Fibroblast of pulmonary artery (primary cell): ENCODE results near the gene RASSF1.

Source experiments
- DNase-seq: peaks from one replicate; pipeline ENCODE4 v3.0.0-alpha.2; 2010; ENCODE audit warnings: low read depth
- H3K4me3 ChIP-seq: replicated peaks from 2 replicates; pipeline ENCODE4 v1.5.1; 2011; ENCODE audit warnings: low read depth, mild to moderate bottlenecking, control low read depth, low read length, moderate library complexity
- CTCF ChIP-seq: IDR thresholded peaks from 2 replicates; pipeline ENCODE4 v1.5.1; 2011; ENCODE audit warnings: mild to moderate bottlenecking, control low read depth, low read length, inconsistent platforms; ENCODE audit errors: missing control alignments

RASSF1 gene

GRCh38 chr3:50357481-50357880 is 16.8 kb upstream of the RASSF1 start:
- no peak for TF ChIP-seq CTCF
- no peak for DNase-seq

DNA sequence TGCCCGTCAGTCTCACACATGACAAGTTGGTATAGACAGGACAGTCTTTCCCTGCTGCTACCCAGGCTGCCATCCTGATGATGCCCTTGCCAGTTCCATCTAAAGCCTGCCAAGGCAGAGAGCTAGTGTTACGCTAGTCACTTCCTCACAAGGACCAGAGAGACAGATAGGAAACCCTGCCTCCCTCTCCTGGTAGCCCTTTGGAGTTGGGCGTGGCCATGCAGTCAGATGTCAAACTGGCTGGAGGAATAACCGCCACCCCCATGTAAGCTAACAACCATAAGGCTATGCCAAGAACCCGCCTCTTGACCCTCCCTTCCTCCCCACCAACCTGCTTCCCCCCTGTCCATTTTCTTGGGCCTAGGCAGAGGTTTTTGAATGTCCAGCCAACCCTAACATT is 15.9 kb upstream of the RASSF1 start:
- peak overlapping the region; percentile 88 for H3K4me3 ChIP-seq
- TF ChIP-seq CTCF, result no peak
- DNase-seq, result no peak

More at GRCh38 chr3:50357481-50357880, 16.8 kb upstream of the RASSF1 start:
- H3K4me3 ChIP-seq, result peak overlapping the region; percentile 88

GRCh38 chr3:50355829-50356552 is 15.4 kb upstream of the RASSF1 start:
- no peak for DNase-seq
- no peak for TF ChIP-seq CTCF
- H3K4me3 ChIP-seq, result peak overlapping the region; percentile 88

- no peak overlapping the region for H3K4me3 ChIP-seq
- no peak for TF ChIP-seq CTCF
- DNase-seq, result no peak
Measured at GRCh38 chr3:50354850-50355249, 14.2 kb upstream of the RASSF1 start.

- no peak for DNase-seq
- no peak overlapping the region for H3K4me3 ChIP-seq
- TF ChIP-seq CTCF, result no peak
Measured at GRCh38 chr3:50354186-50354764, 13.6 kb upstream of the RASSF1 start.

DNA sequence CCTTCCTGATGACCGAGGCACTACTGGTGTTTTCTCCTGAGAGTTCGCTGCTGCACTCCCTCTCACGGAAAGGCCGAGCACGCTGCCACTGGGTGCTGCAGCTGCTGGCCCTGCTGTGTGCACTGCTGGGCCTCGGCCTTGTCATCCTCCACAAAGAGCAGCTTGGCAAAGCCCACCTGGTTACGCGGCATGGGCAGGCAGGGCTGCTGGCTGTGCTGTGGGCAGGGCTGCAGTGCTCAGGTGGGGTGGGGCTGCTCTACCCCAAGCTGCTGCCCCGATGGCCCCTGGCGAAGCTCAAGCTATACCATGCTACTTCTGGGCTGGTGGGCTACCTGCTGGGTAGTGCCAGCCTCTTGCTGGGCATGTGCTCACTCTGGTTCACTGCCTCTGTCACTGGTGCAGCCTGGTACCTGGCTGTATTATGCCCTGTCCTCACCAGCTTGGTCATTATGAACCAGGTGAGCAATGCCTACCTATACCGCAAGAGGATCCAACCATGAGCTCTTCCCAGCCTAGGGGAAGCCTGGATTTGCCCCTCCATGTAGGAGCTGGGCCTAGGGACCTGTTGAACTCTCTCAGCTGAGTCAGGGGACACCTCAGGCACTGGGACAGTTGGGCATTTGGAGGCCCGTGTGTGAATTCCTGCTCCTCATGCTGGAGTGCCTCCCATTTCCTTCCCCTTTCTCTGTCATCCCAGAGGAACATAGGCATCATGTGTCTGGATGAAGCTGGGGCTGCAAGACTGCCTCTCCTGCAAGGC is 12.8 kb upstream of the RASSF1 start:
- no peak overlapping the region for H3K4me3 ChIP-seq
- DNase-seq, result no peak
- TF ChIP-seq CTCF, result no peak
